Vagina (tissue), 2 donors: Measurements from ENCODE around the gene SRL.

ENCODE experiments used
- POLR2A ChIP-seq, 2 donors: fragments of 450-650 bp; IDR thresholded peaks; one replicate each; pipeline ENCODE4 v1.6.1; 2017; ENCODE audit warnings: antibody characterized with exemption in 2 of 2, mild to moderate bottlenecking in 2 of 2, moderate library complexity in 2 of 2
- POLR2AphosphoS5 ChIP-seq, 2 donors: sonication (generic); formaldehyde crosslinking; IDR thresholded peaks; one replicate each; pipeline ENCODE4 v1.9.0; 2017; ENCODE audit warnings: antibody characterized with exemption in 2 of 2, mild to moderate bottlenecking in 2 of 2, low read depth in 1 of 2; ENCODE audit not compliant: insufficient read depth in 1 of 2
- TF ChIP-seq, protein P1 (sequence below), 3 experiments: fragments of 450-650 bp in 2 of 3; fragments of 200-600 bp in 1 of 3; sonication (generic) in 1 of 3; IDR thresholded peaks; one replicate each; pipeline ENCODE4 v1.5.1; 2017 to 2019; ENCODE audit warnings: antibody characterized with exemption in 3 of 3, mild to moderate bottlenecking in 2 of 3, moderate library complexity in 2 of 3

GRCh38 chr16:4225075-4225474 is 16.8 kb downstream of the SRL start:
- TF ChIP-seq POLR2AphosphoS5 (IDR thresholded peaks at IDR 0.05; ENCODE audit: insufficient read depth in 1 of 2, low read depth in 1 of 2) (no peak), POLR2A (IDR thresholded peaks at IDR 0.05) (no peak)
- TF ChIP-seq, protein P1, sequence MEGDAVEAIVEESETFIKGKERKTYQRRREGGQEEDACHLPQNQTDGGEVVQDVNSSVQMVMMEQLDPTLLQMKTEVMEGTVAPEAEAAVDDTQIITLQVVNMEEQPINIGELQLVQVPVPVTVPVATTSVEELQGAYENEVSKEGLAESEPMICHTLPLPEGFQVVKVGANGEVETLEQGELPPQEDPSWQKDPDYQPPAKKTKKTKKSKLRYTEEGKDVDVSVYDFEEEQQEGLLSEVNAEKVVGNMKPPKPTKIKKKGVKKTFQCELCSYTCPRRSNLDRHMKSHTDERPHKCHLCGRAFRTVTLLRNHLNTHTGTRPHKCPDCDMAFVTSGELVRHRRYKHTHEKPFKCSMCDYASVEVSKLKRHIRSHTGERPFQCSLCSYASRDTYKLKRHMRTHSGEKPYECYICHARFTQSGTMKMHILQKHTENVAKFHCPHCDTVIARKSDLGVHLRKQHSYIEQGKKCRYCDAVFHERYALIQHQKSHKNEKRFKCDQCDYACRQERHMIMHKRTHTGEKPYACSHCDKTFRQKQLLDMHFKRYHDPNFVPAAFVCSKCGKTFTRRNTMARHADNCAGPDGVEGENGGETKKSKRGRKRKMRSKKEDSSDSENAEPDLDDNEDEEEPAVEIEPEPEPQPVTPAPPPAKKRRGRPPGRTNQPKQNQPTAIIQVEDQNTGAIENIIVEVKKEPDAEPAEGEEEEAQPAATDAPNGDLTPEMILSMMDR (IDR thresholded peaks at IDR 0.05): no peak
